CD4-positive, alpha-beta T cell treated with Interleukin-4 for 4 hours (primary cell): Measurements from ENCODE around the gene ABCB8.

Experiments
- DNase-seq: peaks from one replicate; pipeline ENCODE4 v3.0.0-alpha.2; 2020

The ABCB8 gene

DNA sequence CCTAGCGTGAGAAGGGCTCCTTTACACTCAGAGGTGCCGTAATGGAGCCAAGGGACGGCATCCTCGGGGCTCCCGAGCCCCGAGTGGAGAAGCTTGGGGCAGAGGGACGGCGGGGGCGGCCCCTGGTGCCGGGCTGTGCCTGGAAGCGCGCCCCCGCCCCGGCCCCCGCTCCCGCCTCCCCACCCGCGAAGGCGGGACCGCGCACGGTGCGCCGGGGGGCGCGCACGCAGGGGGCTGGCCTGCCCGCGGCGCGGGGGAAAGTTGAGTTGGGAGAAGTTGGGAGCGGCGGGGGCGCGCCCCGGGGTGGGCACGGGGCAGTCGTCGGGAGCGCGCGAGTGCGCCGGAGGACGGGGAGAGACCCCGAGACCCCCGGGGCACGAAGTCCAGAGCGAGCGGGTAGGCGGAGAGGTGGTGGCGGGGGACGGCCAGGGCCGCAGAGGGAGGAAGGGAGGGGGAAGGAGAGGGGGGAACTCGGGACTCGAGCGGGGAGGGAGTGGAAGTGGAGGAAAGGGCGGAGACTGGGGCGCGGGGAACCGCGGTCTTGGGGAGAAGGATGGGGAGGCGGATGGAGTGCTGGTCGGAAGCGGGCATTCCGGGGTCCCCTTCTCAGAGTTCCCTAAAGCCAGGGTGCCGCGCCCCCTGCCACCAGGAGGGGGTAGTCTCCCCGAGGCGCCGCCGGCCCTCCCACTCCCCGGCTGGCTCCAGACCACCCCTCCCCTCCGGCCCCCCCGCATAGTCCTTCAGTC is 31.3 kb downstream of the ABCB8 start, which contains the start of gene SLC4A2:
TSS of gene SLC4A2 (plus strand) at position 223 of the 746 bp plus-strand sequence. CDS start 2,399 bp downstream, outside the sequence.
- DNase-seq: peak; percentile 54

DNA sequence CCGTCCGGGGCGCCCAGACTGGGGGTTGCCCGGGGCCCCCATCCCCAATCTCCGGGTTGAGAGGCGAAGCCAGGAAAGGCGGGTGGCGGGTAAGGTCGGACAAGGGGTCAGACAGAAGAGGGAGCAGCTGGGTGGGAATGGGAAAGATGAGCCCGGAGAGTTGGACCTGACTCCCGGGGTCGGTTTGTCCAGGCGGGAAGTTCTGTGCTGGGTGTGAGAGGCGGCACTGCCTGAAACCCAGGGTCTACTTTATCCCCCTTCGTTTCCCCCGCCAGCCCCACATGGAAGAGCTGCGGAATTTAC is 31.8 kb downstream of the ABCB8 start:
- no peak for DNase-seq

DNA sequence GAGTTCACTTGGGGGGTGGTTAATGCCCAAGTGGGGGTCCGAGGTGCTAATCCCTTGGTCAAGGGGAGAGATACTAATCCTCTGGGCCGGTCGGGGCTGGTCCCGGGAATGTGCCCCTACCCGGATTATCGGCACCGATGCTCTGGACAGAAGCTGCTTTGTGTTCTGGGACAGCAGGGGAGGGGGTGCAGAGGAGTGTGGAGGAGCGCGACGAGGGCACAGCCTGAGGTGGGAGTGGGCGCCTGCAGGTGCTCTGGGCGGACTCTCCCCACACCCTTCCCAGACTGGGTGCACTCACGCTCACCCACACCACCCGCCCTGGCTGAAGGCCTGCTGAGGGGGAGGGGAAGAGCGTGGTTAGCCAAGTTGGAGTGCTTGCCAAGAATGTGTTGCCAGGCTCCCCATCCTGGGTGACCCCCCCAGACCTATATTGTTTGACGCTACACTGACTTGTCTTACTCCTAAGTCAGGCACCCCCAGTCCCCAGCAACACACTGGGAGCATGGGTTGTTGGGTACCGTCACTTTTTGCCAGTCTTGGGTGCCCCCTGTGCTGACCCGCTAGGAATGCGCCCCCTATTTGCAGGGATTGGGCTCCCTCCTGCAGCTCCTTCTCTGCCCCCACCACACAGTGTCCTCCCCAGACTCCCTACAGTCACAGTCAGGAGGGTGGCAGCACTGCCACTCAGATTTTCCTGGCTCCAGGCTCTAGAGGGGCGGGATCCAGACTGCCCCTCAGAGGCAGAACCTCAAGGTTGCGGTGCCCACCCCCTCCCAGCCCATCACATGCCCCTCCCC is 32.4 kb downstream of the ABCB8 start:
- DNase-seq: no peak

DNA sequence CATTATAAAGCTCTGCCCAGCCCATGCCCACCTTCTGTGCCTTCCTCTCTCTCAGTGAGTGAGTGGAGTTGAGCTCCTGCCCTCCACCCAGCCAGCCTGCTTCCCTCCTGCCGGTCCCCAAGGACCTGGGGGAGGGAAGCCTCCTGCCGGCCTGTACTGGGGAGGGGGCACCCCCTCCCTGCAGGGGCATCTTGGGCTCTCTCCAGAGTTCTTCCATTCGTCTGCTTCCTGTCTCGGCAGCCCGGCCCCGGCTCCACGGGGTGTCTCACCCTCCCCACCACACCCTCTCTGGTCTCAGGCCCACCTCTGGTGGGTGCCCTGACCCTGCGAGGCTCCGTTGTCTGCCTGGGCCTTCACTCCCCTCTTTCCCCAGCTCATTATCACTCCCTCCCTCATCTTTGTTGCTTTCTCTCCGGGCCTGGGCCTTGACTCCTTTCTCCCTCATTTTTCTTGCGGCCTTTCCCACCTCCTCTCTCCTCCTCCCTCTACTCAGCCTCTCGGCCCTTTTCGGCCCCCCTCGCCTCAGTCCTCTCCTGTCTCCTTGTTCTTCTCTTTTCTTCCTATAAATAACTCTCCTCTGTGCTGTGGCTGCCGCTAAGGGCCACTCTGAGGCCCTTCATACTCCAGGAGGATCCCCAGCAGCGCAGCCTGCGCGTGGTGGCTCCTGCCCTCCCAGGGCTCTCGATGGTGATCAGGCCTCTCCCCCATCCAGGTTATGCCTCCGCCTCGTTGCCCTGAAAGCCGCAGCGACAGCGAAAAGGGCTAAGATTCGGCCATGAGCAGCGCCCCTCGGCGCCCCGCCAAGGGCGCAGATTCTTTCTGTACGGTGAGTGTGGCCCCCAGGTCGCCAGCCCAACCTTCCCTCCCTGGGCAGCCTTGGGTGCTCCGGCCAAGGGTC is 33.2 kb downstream of the ABCB8 start:
- DNase-seq: no peak

DNA sequence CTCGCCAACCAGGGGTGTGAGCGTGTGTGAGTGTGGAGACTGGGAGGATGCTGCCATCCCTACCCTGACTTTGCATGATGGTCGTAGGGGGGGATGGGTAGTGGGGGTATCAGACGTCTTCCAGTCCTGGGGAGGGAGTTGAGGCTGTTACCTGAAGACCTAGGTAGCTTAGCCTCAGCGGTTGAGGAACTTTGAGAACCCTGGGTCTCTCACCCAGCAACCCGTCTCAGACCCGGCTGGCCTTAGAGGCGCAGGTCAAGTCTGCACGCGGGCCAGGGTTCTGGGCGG is 33.8 kb downstream of the ABCB8 start:
- no peak for DNase-seq

DNA sequence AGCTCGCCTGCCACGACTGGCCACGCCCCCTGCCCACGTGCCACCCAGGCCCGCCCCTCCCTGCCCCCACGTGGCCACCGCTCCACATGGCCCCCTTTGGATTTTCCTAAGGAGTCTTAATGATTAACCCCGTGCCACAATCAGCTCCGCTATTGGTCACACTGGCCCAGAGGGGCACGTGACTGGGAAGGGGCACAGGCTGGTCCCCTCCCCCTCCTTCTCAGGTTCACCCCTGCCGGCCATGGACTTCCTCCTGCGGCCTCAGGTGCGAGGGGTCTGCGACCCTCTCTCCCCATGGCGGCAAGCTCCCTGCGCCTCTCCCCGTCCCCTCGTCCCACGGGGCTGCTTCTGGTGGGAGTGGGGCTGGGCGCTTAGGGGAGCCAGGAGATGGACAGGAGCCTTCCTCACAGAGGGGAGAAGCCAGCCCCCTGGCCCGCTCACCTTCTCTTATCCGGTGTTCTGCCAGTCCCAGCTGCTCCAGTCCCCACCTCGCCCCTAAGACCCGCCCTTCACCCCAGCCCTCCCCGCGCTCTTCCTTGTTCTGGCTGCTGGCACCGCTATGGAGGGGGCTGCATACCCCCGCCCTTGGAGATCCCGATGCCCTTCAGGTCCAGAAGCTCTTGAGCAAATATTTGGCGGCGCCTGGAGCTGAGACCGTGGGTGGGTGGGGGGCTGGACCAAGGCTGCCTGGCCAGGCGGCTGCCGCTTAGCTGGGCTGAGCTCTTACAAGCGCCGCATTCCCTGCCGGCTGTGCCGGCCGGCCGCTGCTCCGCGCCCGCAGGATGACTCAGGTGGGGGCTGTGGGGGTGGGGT is 34.4 kb downstream of the ABCB8 start:
- no peak for DNase-seq

DNA sequence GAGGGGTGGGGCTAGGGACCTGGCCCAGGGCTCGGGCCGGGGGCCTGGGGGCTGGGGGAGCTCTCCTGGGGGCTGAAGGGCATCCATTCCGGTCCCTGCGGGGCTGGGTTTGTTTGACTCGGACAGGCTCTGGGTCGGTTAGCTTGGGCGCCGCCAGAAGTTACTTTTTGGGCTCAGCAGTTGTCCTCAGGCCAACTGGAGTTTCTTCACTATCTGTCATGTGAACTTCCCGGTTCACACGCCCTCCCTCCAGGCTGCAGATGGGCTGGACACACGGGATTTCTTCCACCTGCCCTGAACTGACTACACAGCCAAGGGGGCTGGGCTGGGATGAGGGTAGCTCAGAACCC is 34.9 kb downstream of the ABCB8 start:
- DNase-seq: no peak

DNA sequence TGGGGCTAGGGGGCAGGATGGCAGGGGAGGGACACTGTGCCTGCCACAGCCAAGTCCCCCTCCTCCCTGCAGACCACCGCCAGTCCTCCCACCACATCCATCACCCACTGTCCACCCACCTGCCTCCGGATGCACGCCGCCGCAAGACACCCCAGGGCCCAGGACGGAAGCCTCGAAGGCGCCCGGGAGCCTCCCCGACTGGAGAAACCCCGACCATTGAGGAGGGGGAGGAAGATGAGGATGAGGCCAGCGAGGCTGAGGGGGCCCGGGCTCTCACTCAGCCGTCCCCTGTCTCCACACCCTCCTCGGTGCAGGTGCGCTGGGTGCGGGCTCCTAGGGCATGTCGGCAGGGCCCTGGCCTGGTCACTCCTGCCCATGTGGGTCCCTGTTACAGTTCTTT is 36.2 kb downstream of the ABCB8 start:
- no peak for DNase-seq

DNA sequence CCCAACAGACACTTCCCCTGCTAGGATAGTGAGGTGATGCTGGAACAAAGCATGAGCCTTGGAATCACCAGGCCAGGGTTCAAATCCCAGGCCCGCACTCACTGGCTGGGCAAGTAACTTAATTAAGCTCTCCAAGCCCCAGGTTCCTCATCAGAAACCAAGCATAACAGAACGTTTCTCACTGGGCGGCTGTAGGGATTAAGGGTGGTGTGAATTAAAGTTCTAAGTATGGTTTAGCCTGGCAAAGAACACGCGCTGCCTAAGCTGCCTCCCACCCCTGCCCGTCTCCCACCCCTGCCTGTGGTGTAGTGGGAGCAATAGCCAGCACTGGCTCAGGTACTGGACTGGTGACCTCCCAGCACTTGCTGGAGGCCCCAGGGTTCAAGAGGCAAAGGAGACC is 36.7 kb downstream of the ABCB8 start:
- no peak for DNase-seq

DNA sequence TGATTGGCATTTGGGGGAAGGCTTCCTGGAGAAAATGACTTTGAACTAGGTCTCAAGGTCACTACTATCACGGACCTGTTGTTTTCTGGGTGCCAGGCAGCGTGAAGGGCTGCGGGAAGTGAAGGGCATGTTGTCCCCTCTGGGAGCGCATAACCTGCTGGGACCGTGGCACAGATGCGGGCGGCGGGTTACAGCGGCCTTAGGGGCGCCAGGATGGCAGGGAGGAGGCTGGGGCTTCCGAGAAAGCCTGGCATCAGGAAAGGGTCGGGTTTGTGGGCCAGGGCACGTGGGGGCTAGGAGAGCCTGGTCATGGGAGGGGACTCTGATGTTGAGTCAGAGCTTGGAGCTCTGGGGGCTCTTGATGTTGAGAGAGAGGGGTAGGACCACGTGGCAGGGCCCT is 37.3 kb downstream of the ABCB8 start:
- DNase-seq: no peak

DNA sequence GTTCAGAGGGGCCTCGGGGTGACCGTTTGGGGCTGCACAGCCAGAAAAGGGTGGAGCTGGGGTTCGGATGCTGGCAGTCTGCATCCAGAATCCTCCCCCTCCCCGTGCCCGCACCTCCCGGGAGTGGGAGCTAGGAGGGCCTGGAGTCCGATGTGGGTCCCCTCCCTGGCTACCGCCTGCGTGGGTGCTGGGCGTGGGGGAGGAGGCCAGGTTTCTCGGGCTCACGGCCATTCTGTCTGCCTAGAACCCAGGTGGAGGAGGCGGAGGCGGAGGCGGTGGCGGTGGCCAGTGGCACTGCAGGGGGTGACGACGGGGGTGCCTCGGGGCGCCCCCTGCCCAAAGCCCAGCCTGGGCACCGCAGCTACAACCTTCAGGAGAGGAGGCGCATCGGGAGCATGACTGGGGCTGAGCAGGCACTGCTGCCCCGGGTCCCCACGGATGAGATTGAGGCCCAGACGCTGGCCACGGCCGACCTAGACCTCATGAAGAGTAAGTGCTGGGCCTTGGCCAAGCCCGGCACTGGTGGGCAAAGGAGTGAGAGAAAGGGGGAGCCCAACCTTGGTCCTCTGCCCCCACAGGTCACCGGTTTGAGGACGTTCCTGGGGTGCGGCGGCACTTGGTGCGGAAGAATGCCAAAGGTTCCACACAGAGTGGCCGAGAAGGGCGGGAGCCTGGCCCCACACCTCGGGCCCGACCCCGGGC is 38.2 kb downstream of the ABCB8 start:
- DNase-seq: no peak

DNA sequence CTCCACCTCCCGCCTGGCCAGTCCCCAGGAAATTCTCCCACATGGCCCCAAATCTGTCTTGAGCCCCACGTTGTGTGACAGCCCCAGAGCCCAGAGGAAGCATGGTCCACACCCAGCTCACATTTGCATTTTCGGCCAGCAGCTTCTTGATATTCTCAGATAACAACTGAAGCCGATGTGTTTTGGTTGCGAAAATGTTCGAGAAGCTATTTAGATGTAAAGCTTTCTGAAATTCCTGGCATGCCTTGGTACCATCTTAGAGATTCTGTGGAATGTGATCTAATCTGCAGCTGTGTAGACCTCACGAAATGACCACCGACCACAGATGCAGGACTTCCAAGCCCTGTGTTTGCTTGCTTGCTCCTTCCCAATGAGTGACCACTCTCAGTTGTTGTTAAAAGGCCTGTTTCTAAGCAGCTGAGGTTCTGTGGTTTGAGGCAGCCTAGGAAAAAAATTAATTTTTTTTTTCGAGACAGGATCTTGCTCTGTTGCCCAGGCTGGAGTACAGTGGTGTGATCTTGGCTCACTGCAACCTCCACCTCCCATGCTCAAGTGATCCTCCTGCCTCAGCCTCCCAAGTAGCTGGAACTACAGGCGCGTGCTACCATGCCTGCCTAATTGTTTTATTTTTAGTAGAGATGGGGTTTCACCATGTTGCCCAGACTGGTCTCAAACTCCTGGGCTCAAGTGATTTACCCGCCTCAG is 40.0 kb downstream of the ABCB8 start:
- no peak for DNase-seq

DNA sequence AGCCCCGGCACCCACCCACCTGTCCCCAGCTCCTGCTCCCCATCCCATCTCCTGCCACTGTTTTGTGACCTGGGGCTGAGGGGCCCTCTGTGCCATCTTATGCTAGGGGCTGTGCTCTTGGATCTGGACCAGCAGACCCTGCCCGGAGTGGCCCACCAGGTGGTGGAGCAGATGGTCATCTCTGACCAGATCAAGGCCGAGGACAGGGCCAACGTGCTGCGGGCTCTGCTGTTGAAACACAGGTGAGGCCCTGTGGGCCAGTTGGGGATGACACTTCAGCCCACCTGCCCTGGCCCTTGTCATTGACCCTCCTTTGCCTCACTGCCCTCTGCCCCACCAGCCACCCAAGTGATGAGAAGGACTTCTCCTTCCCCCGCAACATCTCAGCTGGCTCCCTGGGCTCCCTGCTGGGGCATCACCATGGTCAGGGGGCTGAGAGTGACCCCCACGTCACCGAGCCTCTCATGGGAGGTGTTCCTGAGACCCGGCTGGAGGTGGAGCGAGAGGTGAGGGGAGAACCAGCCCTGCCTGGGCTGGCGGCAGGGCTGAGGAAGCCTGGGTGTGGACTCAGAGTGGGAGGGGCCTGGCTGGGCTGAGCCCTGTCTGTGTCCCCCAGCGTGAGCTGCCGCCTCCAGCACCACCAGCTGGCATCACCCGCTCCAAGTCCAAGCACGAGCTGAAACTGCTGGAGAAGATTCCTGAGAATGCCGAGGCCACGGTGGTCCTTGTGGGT is 41.8 kb downstream of the ABCB8 start:
- DNase-seq: no peak

DNA sequence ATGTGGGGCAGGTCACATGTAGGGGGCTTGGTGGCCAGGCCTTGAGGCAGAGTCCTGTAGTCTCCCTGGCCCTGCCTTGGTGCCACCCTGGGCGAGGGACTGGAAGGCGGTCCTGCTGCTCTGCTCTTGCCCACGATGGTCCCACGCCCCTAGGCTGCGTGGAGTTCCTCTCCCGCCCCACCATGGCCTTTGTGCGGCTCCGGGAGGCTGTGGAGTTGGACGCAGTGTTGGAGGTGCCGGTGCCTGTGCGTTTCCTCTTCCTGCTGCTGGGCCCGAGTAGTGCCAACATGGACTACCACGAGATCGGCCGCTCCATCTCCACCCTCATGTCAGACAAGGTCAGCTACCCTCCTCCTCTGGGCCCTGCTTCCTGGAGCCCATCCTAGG is 42.3 kb downstream of the ABCB8 start:
- no peak for DNase-seq

DNA sequence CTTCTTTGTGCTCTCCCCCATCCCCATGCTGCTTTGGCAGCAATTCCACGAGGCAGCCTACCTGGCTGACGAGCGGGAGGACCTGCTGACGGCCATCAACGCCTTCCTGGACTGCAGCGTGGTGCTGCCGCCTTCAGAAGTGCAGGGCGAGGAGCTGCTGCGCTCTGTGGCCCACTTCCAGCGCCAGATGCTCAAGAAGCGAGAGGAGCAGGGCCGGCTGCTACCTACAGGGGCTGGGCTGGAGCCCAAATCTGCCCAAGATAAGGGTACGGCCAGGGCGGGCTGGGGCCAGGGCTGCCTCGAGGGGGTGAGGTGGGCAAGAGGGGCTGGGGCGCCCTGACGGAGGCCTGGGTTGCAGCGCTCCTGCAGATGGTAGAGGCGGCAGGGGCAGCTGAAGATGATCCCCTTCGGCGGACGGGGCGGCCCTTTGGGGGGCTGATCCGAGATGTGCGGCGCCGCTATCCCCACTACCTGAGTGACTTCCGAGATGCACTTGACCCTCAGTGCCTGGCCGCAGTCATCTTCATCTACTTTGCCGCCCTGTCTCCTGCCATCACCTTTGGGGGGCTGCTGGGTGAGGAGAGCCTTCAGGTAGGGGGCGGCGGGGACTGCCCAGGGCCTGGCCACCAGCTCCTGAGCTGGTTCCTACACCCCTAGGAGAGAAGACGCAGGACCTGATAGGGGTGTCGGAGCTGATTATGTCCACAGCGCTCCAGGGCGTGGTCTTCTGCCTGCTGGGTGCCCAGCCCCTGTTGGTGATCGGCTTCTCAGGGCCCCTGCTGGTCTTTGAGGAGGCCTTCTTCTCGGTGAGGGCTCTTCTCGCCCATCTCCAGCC is 43.0 kb downstream of the ABCB8 start:
- no peak for DNase-seq

DNA sequence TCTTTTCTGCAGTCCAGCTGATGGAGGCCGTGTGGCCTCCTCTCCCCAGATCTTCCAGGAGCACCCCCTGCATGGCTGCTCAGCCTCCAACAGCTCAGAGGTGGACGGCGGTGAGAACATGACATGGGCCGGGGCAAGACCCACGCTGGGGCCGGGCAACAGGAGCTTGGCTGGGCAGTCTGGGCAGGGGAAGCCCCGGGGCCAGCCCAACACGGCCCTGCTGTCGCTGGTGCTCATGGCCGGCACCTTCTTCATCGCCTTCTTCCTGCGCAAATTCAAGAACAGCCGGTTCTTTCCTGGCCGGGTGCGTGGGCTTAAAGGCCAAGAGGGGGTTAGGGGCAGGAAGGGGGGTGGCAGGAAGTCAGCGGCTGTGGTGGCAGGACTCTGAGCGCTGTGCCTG is 45.7 kb downstream of the ABCB8 start:
- DNase-seq: no peak

DNA sequence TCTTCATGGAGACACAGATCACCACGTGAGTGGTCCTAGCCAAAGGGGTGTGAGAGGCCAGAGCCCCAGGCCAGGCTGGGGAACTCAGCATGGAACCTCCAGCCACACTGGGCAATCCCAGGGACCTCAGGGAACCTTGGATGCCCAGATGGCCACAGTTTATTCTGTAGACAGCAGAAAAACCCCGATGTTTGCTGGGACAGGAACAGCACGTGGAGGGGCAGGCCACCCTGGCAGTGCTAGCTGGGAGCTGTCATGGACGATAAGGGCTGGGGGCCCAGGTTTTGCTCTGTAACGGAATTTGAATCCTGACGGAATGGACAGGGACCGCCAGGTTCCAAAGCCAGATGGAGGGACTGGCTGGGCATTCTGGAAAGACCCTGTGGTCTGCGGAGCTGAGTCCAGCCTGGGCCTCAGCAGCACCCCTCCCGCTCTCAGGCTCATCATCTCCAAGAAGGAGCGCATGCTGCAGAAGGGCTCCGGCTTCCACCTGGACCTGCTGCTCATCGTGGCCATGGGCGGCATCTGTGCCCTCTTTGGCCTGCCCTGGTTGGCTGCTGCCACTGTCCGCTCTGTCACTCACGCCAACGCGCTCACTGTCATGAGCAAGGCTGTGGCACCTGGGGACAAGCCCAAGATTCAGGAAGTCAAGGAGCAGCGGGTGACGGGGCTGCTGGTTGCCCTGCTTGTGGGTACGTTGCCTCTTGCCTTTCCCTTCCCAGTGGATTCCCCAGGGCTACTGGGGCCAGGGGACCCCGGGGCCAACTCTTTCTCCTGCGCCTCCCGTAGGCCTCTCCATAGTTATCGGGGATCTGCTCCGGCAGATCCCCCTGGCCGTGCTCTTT is 46.8 kb downstream of the ABCB8 start:
- no peak for DNase-seq

DNA sequence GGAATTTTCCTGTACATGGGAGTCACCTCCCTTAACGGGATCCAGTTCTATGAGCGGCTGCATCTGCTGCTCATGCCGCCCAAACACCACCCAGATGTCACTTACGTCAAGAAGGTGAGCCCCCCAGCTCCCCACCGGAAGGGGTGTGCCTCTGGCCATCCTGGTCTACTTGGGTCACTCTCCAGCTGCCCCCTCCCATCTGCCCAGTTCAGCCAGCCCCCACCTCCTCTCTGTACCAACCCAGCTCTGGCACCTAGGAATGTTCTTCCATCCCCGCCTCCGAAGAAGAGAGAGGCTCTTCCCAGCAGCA is 47.4 kb downstream of the ABCB8 start:
- no peak for DNase-seq

DNA sequence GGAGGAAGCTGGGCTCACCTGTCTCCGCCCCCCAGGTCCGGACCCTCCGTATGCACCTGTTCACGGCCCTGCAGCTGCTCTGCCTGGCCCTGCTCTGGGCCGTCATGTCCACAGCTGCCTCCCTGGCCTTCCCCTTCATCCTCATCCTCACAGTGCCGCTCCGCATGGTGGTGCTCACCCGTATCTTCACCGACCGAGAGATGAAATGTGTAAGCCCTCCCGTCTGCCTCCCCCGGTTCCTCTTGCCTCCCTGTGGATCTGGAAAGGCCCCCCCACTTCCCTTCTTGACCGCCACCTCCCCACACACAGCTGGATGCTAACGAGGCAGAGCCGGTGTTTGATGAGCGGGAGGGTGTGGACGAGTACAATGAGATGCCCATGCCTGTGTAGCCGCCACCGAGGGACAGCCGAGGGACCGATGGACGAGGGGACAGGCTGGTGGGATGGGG is 47.8 kb downstream of the ABCB8 start:
- DNase-seq: no peak
